ENCODE measurements around the gene LGALS16.

LGALS16 gene

GRCh38 chr19:39698535-39698934 is 42.8 kb downstream of the LGALS16 start:
- Histone ChIP-seq H3K4me2 (ENCODE audit: insufficient read depth, low read length) (no peak overlapping the region), H4K20me1 (ENCODE audit: insufficient read depth, low read length) (no peaks in the 10 kb centered on the region), H3K9ac (ENCODE audit: low read depth, low read length) (no peak overlapping the region), H3K27me3 (ENCODE audit: insufficient read depth, low read length, poor library complexity) (no peaks in the 10 kb centered on the region), H3K4me3 (ENCODE audit: low read depth in 1 of 2, low read length in 2 of 2) (no peak overlapping the region), H3K9me3 (ENCODE audit: insufficient read depth, low read length, severe bottlenecking) (no peaks in the 10 kb centered on the region), H2AFZ (ENCODE audit: low read depth, low read length) (no peak overlapping the region), H3K4me1 (ENCODE audit: insufficient read depth, low read length) (no peaks in the 10 kb centered on the region), H3K36me3 (ENCODE audit: insufficient read depth, low read length) (no peaks in the 10 kb centered on the region), H3K79me2 (ENCODE audit: insufficient read depth, low read length) (no peaks in the 10 kb centered on the region), H3K27ac (ENCODE audit: low read length) (no peak overlapping the region)
- DNase-seq = no peak
- ATAC-seq (ENCODE audit: insufficient read depth, low read depth) = no peak
- no peak for TF ChIP-seq CTCF (IDR thresholded peaks at IDR 0.05; ENCODE audit: borderline replicate concordance, extremely low read depth, low read length, poor library complexity, severe bottlenecking)
- TF ChIP-seq EZH2 (IDR thresholded peaks at IDR 0.05; ENCODE audit: borderline replicate concordance, low read depth, low read length, severe bottlenecking) = no peak

GRCh38 chr19:39701291-39701690 is 45.6 kb downstream of the LGALS16 start:
- no peaks in the 10 kb centered on the region for H3K79me2 ChIP-seq (ENCODE audit: insufficient read depth, low read length)

GRCh38 chr19:39704181-39705044 is 48.7 kb downstream of the LGALS16 start, which contains the start of gene LGALS14:
Gene LGALS14 (plus strand): TSS chr19:39704481. CDS start chr19:39704529, 48 bp downstream.
- TF ChIP-seq CTCF (IDR thresholded peaks at IDR 0.05; ENCODE audit: borderline replicate concordance, extremely low read depth, low read length, poor library complexity, severe bottlenecking) (no peak), EZH2 (IDR thresholded peaks at IDR 0.05; ENCODE audit: borderline replicate concordance, low read depth, low read length, severe bottlenecking) (no peak)
- Histone ChIP-seq H3K79me2 (ENCODE audit: insufficient read depth, low read length) (no peaks in the 10 kb centered on the region), H4K20me1 (ENCODE audit: insufficient read depth, low read length) (no peaks in the 10 kb centered on the region), H3K27ac (ENCODE audit: low read length) (no peak within 1 kb of the TSS), H2AFZ (ENCODE audit: low read depth, low read length) (no peak within 1 kb of the TSS), H3K27me3 (ENCODE audit: insufficient read depth, low read length, poor library complexity) (no peaks in the 10 kb centered on the region), H3K36me3 (ENCODE audit: insufficient read depth, low read length) (no peaks in the 10 kb centered on the region), H3K9me3 (ENCODE audit: insufficient read depth, low read length, severe bottlenecking) (no peaks in the 10 kb centered on the region), H3K4me1 (ENCODE audit: insufficient read depth, low read length) (no peaks in the 10 kb centered on the region), H3K9ac (ENCODE audit: low read depth, low read length) (no peak within 1 kb of the TSS), H3K4me3 (ENCODE audit: low read depth in 1 of 2, low read length in 2 of 2) (no peak within 1 kb of the TSS), H3K4me2 (ENCODE audit: insufficient read depth, low read length) (no peak within 1 kb of the TSS)
- no peak for ATAC-seq (ENCODE audit: insufficient read depth, low read depth)
- no peak for DNase-seq

More at GRCh38 chr19:39701291-39701690, 45.6 kb downstream of the LGALS16 start:
- no peak for DNase-seq
- no peak for ATAC-seq (ENCODE audit: insufficient read depth, low read depth)
- H3K9ac ChIP-seq (ENCODE audit: low read depth, low read length) = no peak overlapping the region
- H3K4me1 ChIP-seq (ENCODE audit: insufficient read depth, low read length) = no peaks in the 10 kb centered on the region
- H2AFZ ChIP-seq (ENCODE audit: low read depth, low read length) = no peak overlapping the region
- no peaks in the 10 kb centered on the region for H3K9me3 ChIP-seq (ENCODE audit: insufficient read depth, low read length, severe bottlenecking)
- no peaks in the 10 kb centered on the region for H3K27me3 ChIP-seq (ENCODE audit: insufficient read depth, low read length, poor library complexity)
- no peak for TF ChIP-seq EZH2 (IDR thresholded peaks at IDR 0.05; ENCODE audit: borderline replicate concordance, low read depth, low read length, severe bottlenecking)
- H3K4me2 ChIP-seq (ENCODE audit: insufficient read depth, low read length) = no peak overlapping the region
- H3K27ac ChIP-seq (ENCODE audit: low read length) = no peak overlapping the region
- no peaks in the 10 kb centered on the region for H4K20me1 ChIP-seq (ENCODE audit: insufficient read depth, low read length)
- H3K36me3 ChIP-seq (ENCODE audit: insufficient read depth, low read length) = no peaks in the 10 kb centered on the region
- no peak overlapping the region for H3K4me3 ChIP-seq (ENCODE audit: low read depth in 1 of 2, low read length in 2 of 2)

GRCh38 chr19:39705578-39706188 is 50.0 kb downstream of the LGALS16 start:
- no peaks in the 10 kb centered on the region for H3K27me3 ChIP-seq (ENCODE audit: insufficient read depth, low read length, poor library complexity)
- H3K36me3 ChIP-seq (ENCODE audit: insufficient read depth, low read length) = no peaks in the 10 kb centered on the region
- H3K4me2 ChIP-seq (ENCODE audit: insufficient read depth, low read length) = no peak overlapping the region
- no peaks in the 10 kb centered on the region for H3K9me3 ChIP-seq (ENCODE audit: insufficient read depth, low read length, severe bottlenecking)
- ATAC-seq (ENCODE audit: insufficient read depth, low read depth) (no peak), DNase-seq (no peak)
- no peaks in the 10 kb centered on the region for H3K79me2 ChIP-seq (ENCODE audit: insufficient read depth, low read length)
- no peak for TF ChIP-seq EZH2 (IDR thresholded peaks at IDR 0.05; ENCODE audit: borderline replicate concordance, low read depth, low read length, severe bottlenecking)
- TF ChIP-seq CTCF (IDR thresholded peaks at IDR 0.05; ENCODE audit: borderline replicate concordance, extremely low read depth, low read length, poor library complexity, severe bottlenecking) = no peak
- H3K9ac ChIP-seq (ENCODE audit: low read depth, low read length) = no peak overlapping the region
- H3K4me1 ChIP-seq (ENCODE audit: insufficient read depth, low read length) = no peaks in the 10 kb centered on the region
- no peaks in the 10 kb centered on the region for H4K20me1 ChIP-seq (ENCODE audit: insufficient read depth, low read length)
- H2AFZ ChIP-seq (ENCODE audit: low read depth, low read length) = no peak overlapping the region
- no peak overlapping the region for H3K27ac ChIP-seq (ENCODE audit: low read length)
- H3K4me3 ChIP-seq (ENCODE audit: low read depth in 1 of 2, low read length in 2 of 2) = no peak overlapping the region
